Measurements from ENCODE around the gene GAMT.

- TF ChIP-seq CTCF (IDR thresholded peaks at IDR 0.05; ENCODE audit: low read length) (no peak), EZH2phosphoT487 (IDR thresholded peaks at IDR 0.05; ENCODE audit: low read length) (no peak), EZH2 (optimal IDR thresholded peaks at IDR 0.05; ENCODE audit: low read depth, low read length) (no peak)
Measured at GRCh38 chr19:1438933-1439354, 37.6 kb upstream of the GAMT start.

Data from MM.1S (cell line).